ENCODE measurements around the gene WIZ. TPM values are rescaled to one million over a fixed set of nuclear protein-coding genes. Genes with fewer than 3 reads are reported as not detected.

WIZ gene
- total and polyA plus RNA-seq, 2 donors: 2.9 to 13.3 TPM

- 95% methylated on average over 86 of the region's 86 CpGs for WGBS
- peaks cover 0 to 4% of the 10 kb centered on the region in 2 donors for H3K27me3 ChIP-seq (ENCODE audit: control insufficient read depth in 2 of 2, insufficient read depth in 1 of 2, low read length in 1 of 2)
- peaks cover 72 to 88% of the 10 kb centered on the region in 2 donors for H3K36me3 ChIP-seq (ENCODE audit: control insufficient read depth in 2 of 2, insufficient read depth in 2 of 2, low read length in 1 of 2)
- H3K4me3 ChIP-seq (ENCODE audit: low read length in 2 of 2): no peak overlapping the region
- H3K9me3 ChIP-seq (ENCODE audit: control insufficient read depth in 2 of 2, insufficient read depth in 1 of 2, low read length in 1 of 2): no peaks in the 10 kb centered on the region
- H3K4me1 ChIP-seq (ENCODE audit: control insufficient read depth in 2 of 2, insufficient read depth in 2 of 2, low read length in 2 of 2): peaks cover 0 to 5% of the 10 kb centered on the region in 2 donors
- H3K27ac ChIP-seq (ENCODE audit: low read depth in 1 of 2, low read length in 1 of 2): no peak overlapping the region
- no peak for DNase-seq (ENCODE audit: low read depth in 6 of 9, low spot score in 9 of 9)
These were observed 7.3 kb upstream of the WIZ start for GRCh38 chr19:15456871-15457700.

GRCh38 chr19:15456441-15456840 is 6.7 kb upstream of the WIZ start:
- peaks cover 74 to 91% of the 10 kb centered on the region in 2 donors for H3K36me3 ChIP-seq (ENCODE audit: control insufficient read depth in 2 of 2, insufficient read depth in 2 of 2, low read length in 1 of 2)
- 94% methylated on average over 14 of the region's 14 CpGs for WGBS
- H3K4me1 ChIP-seq (ENCODE audit: control insufficient read depth in 2 of 2, insufficient read depth in 2 of 2, low read length in 2 of 2): no peaks in the 10 kb centered on the region
- no peak overlapping the region for H3K4me3 ChIP-seq (ENCODE audit: low read length in 2 of 2)
- no peaks in the 10 kb centered on the region for H3K9me3 ChIP-seq (ENCODE audit: control insufficient read depth in 2 of 2, insufficient read depth in 1 of 2, low read length in 1 of 2)
- DNase-seq (ENCODE audit: low read depth in 6 of 9, low spot score in 9 of 9): no peak
- peaks cover 0 to 4% of the 10 kb centered on the region in 2 donors for H3K27me3 ChIP-seq (ENCODE audit: control insufficient read depth in 2 of 2, insufficient read depth in 1 of 2, low read length in 1 of 2)
- no peak overlapping the region for H3K27ac ChIP-seq (ENCODE audit: low read depth in 1 of 2, low read length in 1 of 2)

- DNase-seq (ENCODE audit: low read depth in 6 of 9, low spot score in 9 of 9): no peak
- Histone ChIP-seq H3K4me1 (ENCODE audit: control insufficient read depth in 2 of 2, insufficient read depth in 2 of 2, low read length in 2 of 2) (no peaks in the 10 kb centered on the region), H3K27ac (ENCODE audit: low read depth in 1 of 2, low read length in 1 of 2) (peak overlapping the region in 1 of 2 donors; percentile 13)
These were observed 6.2 kb upstream of the WIZ start for GRCh38 chr19:15455996-15456395.

GRCh38 chr19:15453906-15454860 is 4.4 kb upstream of the WIZ start:
- no peak for DNase-seq (ENCODE audit: low read depth in 6 of 9, low spot score in 9 of 9)
- WGBS: 97% methylated on average over 17 of the region's 17 CpGs
- Histone ChIP-seq H3K36me3 (ENCODE audit: control insufficient read depth in 2 of 2, insufficient read depth in 2 of 2, low read length in 1 of 2) (peaks cover 59 to 70% of the 10 kb centered on the region in 2 donors), H3K27me3 (ENCODE audit: control insufficient read depth in 2 of 2, insufficient read depth in 1 of 2, low read length in 1 of 2) (peaks cover 0 to 4% of the 10 kb centered on the region in 2 donors), H3K4me3 (ENCODE audit: low read length in 2 of 2) (no peak overlapping the region), H3K9me3 (ENCODE audit: control insufficient read depth in 2 of 2, insufficient read depth in 1 of 2, low read length in 1 of 2) (no peaks in the 10 kb centered on the region), H3K4me1 (ENCODE audit: control insufficient read depth in 2 of 2, insufficient read depth in 2 of 2, low read length in 2 of 2) (peaks cover 1 to 6% of the 10 kb centered on the region in 2 donors), H3K27ac (ENCODE audit: low read depth in 1 of 2, low read length in 1 of 2) (no peak overlapping the region)

More at GRCh38 chr19:15455996-15456395, 6.2 kb upstream of the WIZ start:
- no peak overlapping the region for H3K4me3 ChIP-seq (ENCODE audit: low read length in 2 of 2)
- H3K36me3 ChIP-seq (ENCODE audit: control insufficient read depth in 2 of 2, insufficient read depth in 2 of 2, low read length in 1 of 2): peaks cover 72 to 88% of the 10 kb centered on the region in 2 donors
- WGBS: 97% methylated on average over 9 of the region's 9 CpGs
- no peaks in the 10 kb centered on the region for H3K9me3 ChIP-seq (ENCODE audit: control insufficient read depth in 2 of 2, insufficient read depth in 1 of 2, low read length in 1 of 2)
- H3K27me3 ChIP-seq (ENCODE audit: control insufficient read depth in 2 of 2, insufficient read depth in 1 of 2, low read length in 1 of 2): peaks cover 0 to 4% of the 10 kb centered on the region in 2 donors

- Histone ChIP-seq H3K27me3 (ENCODE audit: control insufficient read depth in 2 of 2, insufficient read depth in 1 of 2, low read length in 1 of 2) (peaks cover 0 to 4% of the 10 kb centered on the region in 2 donors), H3K9me3 (ENCODE audit: control insufficient read depth in 2 of 2, insufficient read depth in 1 of 2, low read length in 1 of 2) (no peaks in the 10 kb centered on the region), H3K4me1 (ENCODE audit: control insufficient read depth in 2 of 2, insufficient read depth in 2 of 2, low read length in 2 of 2) (peaks cover 5 to 11% of the 10 kb centered on the region in 2 donors), H3K27ac (ENCODE audit: low read depth in 1 of 2, low read length in 1 of 2) (no peak overlapping the region), H3K36me3 (ENCODE audit: control insufficient read depth in 2 of 2, insufficient read depth in 2 of 2, low read length in 1 of 2) (peaks cover 52 to 64% of the 10 kb centered on the region in 2 donors), H3K4me3 (ENCODE audit: low read length in 2 of 2) (no peak overlapping the region)
- WGBS: 86% methylated on average over 44 of the region's 44 CpGs
- DNase-seq (ENCODE audit: low read depth in 6 of 9, low spot score in 9 of 9): no peak
These were observed 3.4 kb upstream of the WIZ start for GRCh38 chr19:15453091-15453578.

- H3K36me3 ChIP-seq (ENCODE audit: control insufficient read depth in 2 of 2, insufficient read depth in 2 of 2, low read length in 1 of 2): peaks cover 47 to 56% of the 10 kb centered on the region in 2 donors
- WGBS: 93% methylated on average over 37 of the region's 37 CpGs
- no peak overlapping the region for H3K4me3 ChIP-seq (ENCODE audit: low read length in 2 of 2)
- peaks cover 5 to 11% of the 10 kb centered on the region in 2 donors for H3K4me1 ChIP-seq (ENCODE audit: control insufficient read depth in 2 of 2, insufficient read depth in 2 of 2, low read length in 2 of 2)
- DNase-seq (ENCODE audit: low read depth in 6 of 9, low spot score in 9 of 9): no peak
- H3K27ac ChIP-seq (ENCODE audit: low read depth in 1 of 2, low read length in 1 of 2): no peak overlapping the region
- peaks cover 0 to 4% of the 10 kb centered on the region in 2 donors for H3K27me3 ChIP-seq (ENCODE audit: control insufficient read depth in 2 of 2, insufficient read depth in 1 of 2, low read length in 1 of 2)
- no peaks in the 10 kb centered on the region for H3K9me3 ChIP-seq (ENCODE audit: control insufficient read depth in 2 of 2, insufficient read depth in 1 of 2, low read length in 1 of 2)
These were observed 2.6 kb upstream of the WIZ start for GRCh38 chr19:15452111-15453047.

GRCh38 chr19:15450528-15450890 is 753 bp upstream of the WIZ start:
- no peaks in the 10 kb centered on the region for H3K27me3 ChIP-seq (ENCODE audit: control insufficient read depth in 2 of 2, insufficient read depth in 1 of 2, low read length in 1 of 2)
- no peaks in the 10 kb centered on the region for H3K9me3 ChIP-seq (ENCODE audit: control insufficient read depth in 2 of 2, insufficient read depth in 1 of 2, low read length in 1 of 2)
- no peak for DNase-seq (ENCODE audit: low read depth in 6 of 9, low spot score in 9 of 9)
- peaks cover 35 to 39% of the 10 kb centered on the region in 2 donors for H3K36me3 ChIP-seq (ENCODE audit: control insufficient read depth in 2 of 2, insufficient read depth in 2 of 2, low read length in 1 of 2)
- H3K27ac ChIP-seq (ENCODE audit: low read depth in 1 of 2, low read length in 1 of 2): peak overlapping the region; percentile 24 to 32
- H3K4me3 ChIP-seq (ENCODE audit: low read length in 2 of 2): no peak overlapping the region
- H3K4me1 ChIP-seq (ENCODE audit: control insufficient read depth in 2 of 2, insufficient read depth in 2 of 2, low read length in 2 of 2): peaks cover 5 to 11% of the 10 kb centered on the region in 2 donors
- 100% methylated on average over 1 of the region's 1 CpG for WGBS
